GM12864 (cell line): Measurements from ENCODE around the gene ATAD2B.

Experiments used
- DNase-seq: peaks from one replicate; pipeline ENCODE4 v3.0.0-alpha.2; 2011; ENCODE audit warnings: low read depth
- H3K4me3 ChIP-seq: 2 replicates; pipeline ENCODE4 v1.5.1; 2011; ENCODE audit warnings: mild to moderate bottlenecking, low read depth, low read length, control low read depth
- TF ChIP-seq, protein P1 (sequence below): IDR thresholded peaks from 2 replicates; pipeline ENCODE4 v1.5.1; 2011; ENCODE audit warnings: low read depth, mild to moderate bottlenecking, moderate library complexity, low read length, control low read depth, inconsistent platforms; ENCODE audit errors: missing control alignments

ATAD2B gene

DNA sequence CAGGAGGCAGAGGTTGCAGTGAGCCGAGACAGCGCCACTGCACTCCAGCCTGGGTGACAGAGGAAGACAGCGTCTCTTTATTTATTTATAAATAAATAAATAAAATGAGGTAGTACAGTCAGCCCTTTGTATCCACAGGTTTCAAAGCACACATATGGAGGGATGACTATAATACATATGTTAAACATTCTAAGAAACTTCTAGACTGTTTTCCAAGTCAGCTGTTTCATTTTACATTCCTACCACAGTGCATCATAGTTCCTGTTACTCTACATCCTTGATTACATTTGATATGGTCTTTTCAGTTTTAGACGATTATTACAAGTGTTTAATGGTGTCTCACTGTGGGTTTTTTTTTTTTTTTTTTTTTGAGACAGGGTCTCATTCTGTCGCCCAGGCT lies 157.6 kb downstream of the ATAD2B start:
- TF ChIP-seq, protein P1, sequence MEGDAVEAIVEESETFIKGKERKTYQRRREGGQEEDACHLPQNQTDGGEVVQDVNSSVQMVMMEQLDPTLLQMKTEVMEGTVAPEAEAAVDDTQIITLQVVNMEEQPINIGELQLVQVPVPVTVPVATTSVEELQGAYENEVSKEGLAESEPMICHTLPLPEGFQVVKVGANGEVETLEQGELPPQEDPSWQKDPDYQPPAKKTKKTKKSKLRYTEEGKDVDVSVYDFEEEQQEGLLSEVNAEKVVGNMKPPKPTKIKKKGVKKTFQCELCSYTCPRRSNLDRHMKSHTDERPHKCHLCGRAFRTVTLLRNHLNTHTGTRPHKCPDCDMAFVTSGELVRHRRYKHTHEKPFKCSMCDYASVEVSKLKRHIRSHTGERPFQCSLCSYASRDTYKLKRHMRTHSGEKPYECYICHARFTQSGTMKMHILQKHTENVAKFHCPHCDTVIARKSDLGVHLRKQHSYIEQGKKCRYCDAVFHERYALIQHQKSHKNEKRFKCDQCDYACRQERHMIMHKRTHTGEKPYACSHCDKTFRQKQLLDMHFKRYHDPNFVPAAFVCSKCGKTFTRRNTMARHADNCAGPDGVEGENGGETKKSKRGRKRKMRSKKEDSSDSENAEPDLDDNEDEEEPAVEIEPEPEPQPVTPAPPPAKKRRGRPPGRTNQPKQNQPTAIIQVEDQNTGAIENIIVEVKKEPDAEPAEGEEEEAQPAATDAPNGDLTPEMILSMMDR = no peak
- no peak overlapping the region for H3K4me3 ChIP-seq
- DNase-seq = no peak

DNA sequence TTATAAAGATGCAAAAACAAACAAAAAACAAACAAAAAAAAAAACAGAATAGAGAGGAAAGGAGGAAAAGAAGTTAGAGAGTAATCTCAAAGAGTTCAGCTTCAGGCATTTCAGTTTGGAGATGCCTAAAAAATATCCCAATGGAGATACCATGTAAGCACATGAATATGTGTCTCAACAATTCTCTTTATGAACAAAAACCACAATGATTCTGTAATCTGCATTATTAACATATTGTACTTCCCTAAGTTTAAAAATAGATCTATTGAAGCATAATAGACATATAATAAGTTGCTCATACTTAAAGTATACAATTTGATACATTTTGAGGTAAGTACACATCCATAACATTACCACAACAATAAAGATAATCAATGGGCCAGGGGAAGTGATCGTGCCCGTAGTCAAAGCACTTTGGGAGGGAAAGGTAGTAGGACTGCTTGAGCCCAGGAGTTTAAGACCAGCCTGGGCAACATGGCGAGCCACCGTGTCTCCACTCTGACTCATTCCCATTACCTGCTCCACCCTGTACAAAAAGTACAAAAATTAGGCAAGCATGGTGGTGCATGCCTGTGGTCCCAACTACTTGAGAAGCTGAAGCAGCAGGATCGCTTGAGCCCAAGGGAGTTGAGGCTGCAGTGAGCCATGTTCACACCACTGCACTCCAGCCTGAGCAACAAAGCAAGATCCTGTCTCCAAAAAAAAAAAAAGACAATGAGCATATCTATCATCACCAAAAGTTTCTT lies 158.9 kb downstream of the ATAD2B start:
- TF ChIP-seq, protein P1 = no peak
- no peak overlapping the region for H3K4me3 ChIP-seq
- DNase-seq = no peak

DNA sequence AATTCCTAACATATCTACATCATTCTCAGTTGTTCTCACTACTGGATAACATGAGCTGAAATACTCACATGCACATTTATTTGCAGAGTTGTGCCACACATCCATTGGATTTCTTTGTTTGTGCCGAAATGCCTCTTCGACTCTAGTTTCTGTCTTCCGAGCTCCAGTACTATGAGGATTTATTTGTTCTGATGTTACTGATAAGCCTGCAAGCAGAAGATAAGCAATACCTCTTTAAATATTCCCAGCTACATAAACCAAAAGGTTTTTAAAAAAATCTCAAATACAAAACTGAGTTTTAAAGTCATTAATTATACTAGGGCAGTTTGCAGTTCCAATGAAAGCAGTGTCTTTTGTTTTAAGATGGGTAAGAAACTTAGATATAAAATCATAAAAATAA lies 164.8 kb downstream of the ATAD2B start:
- TF ChIP-seq, protein P1 = no peak

GRCh38 chr2:23761638-23762037 lies 165.3 kb downstream of the ATAD2B start:
- no peak overlapping the region for H3K4me3 ChIP-seq
- TF ChIP-seq, protein P1 = no peak
- no peak for DNase-seq

More for the DNA sequence above, 164.8 kb downstream of the ATAD2B start:
- DNase-seq = no peak
- no peak overlapping the region for H3K4me3 ChIP-seq

- DNase-seq = no peak
- H3K4me3 ChIP-seq = no peak overlapping the region
- TF ChIP-seq, protein P1 = no peak
Measured at GRCh38 chr2:23760736-23761135, 166.2 kb downstream of the ATAD2B start.

- TF ChIP-seq, protein P1 = no peak
- no peak for DNase-seq
- H3K4me3 ChIP-seq = no peak overlapping the region
Measured at GRCh38 chr2:23757686-23758433, 169.1 kb downstream of the ATAD2B start.
